PC-9 (cell line): ENCODE results near the gene ZNF397.

ENCODE experiments used
- EZH2 ChIP-seq: fragments of 200-600 bp; sonication (generic); IDR thresholded peaks from 2 replicates; pipeline ENCODE4 v1.8.0; 2017; ENCODE audit warnings: antibody characterized with exemption, low read depth
- TF ChIP-seq, protein P1 (sequence below): fragments of 200-600 bp; sonication (generic); conservative IDR thresholded peaks from 2 replicates; pipeline ENCODE4 v1.6.1; 2017; ENCODE audit warnings: mixed run types, antibody characterized with exemption, mild to moderate bottlenecking, moderate library complexity

DNA sequence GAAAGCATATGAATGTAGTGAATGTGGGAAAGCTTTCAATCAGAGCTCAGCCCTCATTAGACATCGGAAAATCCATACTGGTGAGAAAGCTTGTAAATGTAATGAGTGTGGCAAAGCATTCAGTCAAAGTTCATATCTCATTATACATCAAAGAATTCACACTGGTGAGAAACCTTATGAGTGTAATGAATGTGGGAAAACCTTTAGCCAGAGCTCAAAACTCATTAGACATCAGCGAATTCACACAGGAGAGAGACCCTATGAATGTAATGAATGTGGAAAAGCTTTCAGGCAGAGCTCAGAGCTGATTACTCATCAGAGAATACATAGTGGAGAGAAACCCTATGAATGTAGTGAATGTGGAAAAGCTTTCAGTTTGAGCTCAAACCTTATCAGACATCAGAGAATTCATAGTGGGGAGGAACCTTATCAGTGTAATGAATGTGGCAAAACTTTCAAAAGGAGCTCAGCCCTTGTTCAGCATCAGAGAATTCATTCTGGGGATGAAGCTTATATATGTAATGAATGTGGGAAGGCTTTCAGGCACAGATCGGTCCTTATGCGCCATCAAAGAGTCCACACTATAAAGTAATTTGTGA lies 5.0 kb downstream of the ZNF397 start:
- no peak for TF ChIP-seq EZH2
- TF ChIP-seq, protein P1, sequence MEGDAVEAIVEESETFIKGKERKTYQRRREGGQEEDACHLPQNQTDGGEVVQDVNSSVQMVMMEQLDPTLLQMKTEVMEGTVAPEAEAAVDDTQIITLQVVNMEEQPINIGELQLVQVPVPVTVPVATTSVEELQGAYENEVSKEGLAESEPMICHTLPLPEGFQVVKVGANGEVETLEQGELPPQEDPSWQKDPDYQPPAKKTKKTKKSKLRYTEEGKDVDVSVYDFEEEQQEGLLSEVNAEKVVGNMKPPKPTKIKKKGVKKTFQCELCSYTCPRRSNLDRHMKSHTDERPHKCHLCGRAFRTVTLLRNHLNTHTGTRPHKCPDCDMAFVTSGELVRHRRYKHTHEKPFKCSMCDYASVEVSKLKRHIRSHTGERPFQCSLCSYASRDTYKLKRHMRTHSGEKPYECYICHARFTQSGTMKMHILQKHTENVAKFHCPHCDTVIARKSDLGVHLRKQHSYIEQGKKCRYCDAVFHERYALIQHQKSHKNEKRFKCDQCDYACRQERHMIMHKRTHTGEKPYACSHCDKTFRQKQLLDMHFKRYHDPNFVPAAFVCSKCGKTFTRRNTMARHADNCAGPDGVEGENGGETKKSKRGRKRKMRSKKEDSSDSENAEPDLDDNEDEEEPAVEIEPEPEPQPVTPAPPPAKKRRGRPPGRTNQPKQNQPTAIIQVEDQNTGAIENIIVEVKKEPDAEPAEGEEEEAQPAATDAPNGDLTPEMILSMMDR = no peak
